ENCODE results near the gene C18orf54. TPM values are rescaled to one million over a fixed set of nuclear protein-coding genes. Genes with fewer than 3 reads are reported as not detected.

The C18orf54 gene
- total RNA-seq, 1 experiment from 2014 or later, result 5.1 TPM

GRCh38 chr18:54389143-54389505 lies 31.4 kb downstream of the C18orf54 start:
- H3K27ac ChIP-seq (ENCODE audit: low read length), result peak overlapping the region; percentile 89
- H3K4me3 ChIP-seq (ENCODE audit: low read length), result peak overlapping the region; percentile 30; the same call in 1 of the 2 replicates

GRCh38 chr18:54390838-54391237 lies 33.1 kb downstream of the C18orf54 start:
- Histone ChIP-seq H3K79me2 (ENCODE audit: low read length) (no peaks in the 10 kb centered on the region), H3K4me3 (ENCODE audit: low read length) (no peak overlapping the region), H2AFZ (ENCODE audit: low read length) (peak overlapping the region; percentile 41; the same call in 1 of the 2 replicates), H3K36me3 (ENCODE audit: low read depth, low read length) (no peaks in the 10 kb centered on the region), H3K4me1 (ENCODE audit: insufficient read depth, low read length) (peaks cover 30% of the 10 kb centered on the region), H3K9ac (ENCODE audit: low read length) (no peak overlapping the region), H3K9me3 (ENCODE audit: low read length) (no peaks in the 10 kb centered on the region), H3F3A (ENCODE audit: low read length, unreplicated experiment) (no peaks in the 10 kb centered on the region), H3K4me2 (ENCODE audit: low read length) (no peak overlapping the region), H4K20me1 (ENCODE audit: low read length) (no peaks in the 10 kb centered on the region), H3K9me2 (replicated peaks; ENCODE audit: low read length) (no peaks in the 10 kb centered on the region), H3K27me3 (ENCODE audit: low read length) (no peaks in the 10 kb centered on the region), H3K27ac (ENCODE audit: low read length) (no peak overlapping the region)
- TF ChIP-seq CTCF (conservative IDR thresholded peaks at IDR 0.05; ENCODE audit: low read depth, low read length), result no peak
- TF ChIP-seq EZH2phosphoT487 (IDR thresholded peaks at IDR 0.05; ENCODE audit: borderline replicate concordance, low read length), result no peak
- no peak for TF ChIP-seq EZH2 (IDR thresholded peaks at IDR 0.05; ENCODE audit: low read length, unreplicated experiment)
- CTCF ChIA-PET, result no interaction called here
- DNase-seq, result no peak
- POLR2A ChIA-PET (ENCODE audit: unreplicated experiment), result no interaction called here
- BruUV-seq (replicated peaks), result no TSS peak
- no peak for ATAC-seq
- intact Hi-C loops (cut with micrococcal nuclease), result loop anchor here (5.0 kb wide), 1 partner anchor 34 kb away; the partner anchor contains the start of genes C18orf54 and STARD6

More at GRCh38 chr18:54389143-54389505, 31.4 kb downstream of the C18orf54 start:
- intact Hi-C loops (cut with micrococcal nuclease), result no loop called here
- BruUV-seq (replicated peaks), result no TSS peak
- Histone ChIP-seq H3K36me3 (ENCODE audit: low read depth, low read length) (no peaks in the 10 kb centered on the region), H2AFZ (ENCODE audit: low read length) (no peak overlapping the region; the same call in 1 of the 2 replicates), H3K9ac (ENCODE audit: low read length) (no peak overlapping the region), H3F3A (ENCODE audit: low read length, unreplicated experiment) (no peaks in the 10 kb centered on the region), H4K20me1 (ENCODE audit: low read length) (no peaks in the 10 kb centered on the region), H3K27me3 (ENCODE audit: low read length) (no peaks in the 10 kb centered on the region), H3K79me2 (ENCODE audit: low read length) (no peaks in the 10 kb centered on the region), H3K4me1 (ENCODE audit: insufficient read depth, low read length) (peaks cover 30% of the 10 kb centered on the region), H3K4me2 (ENCODE audit: low read length) (peak overlapping the region; percentile 75), H3K9me3 (ENCODE audit: low read length) (no peaks in the 10 kb centered on the region), H3K9me2 (replicated peaks; ENCODE audit: low read length) (no peaks in the 10 kb centered on the region)
- TF ChIP-seq CTCF (conservative IDR thresholded peaks at IDR 0.05; ENCODE audit: low read depth, low read length) (no peak), EZH2phosphoT487 (IDR thresholded peaks at IDR 0.05; ENCODE audit: borderline replicate concordance, low read length) (no peak), EZH2 (IDR thresholded peaks at IDR 0.05; ENCODE audit: low read length, unreplicated experiment) (no peak)
- DNase-seq (peak; percentile 51), ATAC-seq (peak; percentile 8)
- ChIA-PET POLR2A (ENCODE audit: unreplicated experiment) (interaction anchor here (0.6 kb wide), 1 partner anchor 32 kb away, joined by 4 read pairs; the partner anchor contains the start of genes C18orf54 and STARD6), CTCF (interaction anchor here (0.7 kb wide), 1 partner anchor 240 kb away, joined by 4 read pairs; no protein-coding TSS in a partner anchor)

GRCh38 chr18:54392543-54393023 lies 34.9 kb downstream of the C18orf54 start:
- CTCF ChIA-PET, result interaction anchor here (0.5 to 1.0 kb wide), 3 partner anchors 49 to 236 kb away, joined by 3 to 5 read pairs (median 4); no protein-coding TSS in a partner anchor
- no peaks in the 10 kb centered on the region for H3F3A ChIP-seq (ENCODE audit: low read length, unreplicated experiment)
- H3K4me3 ChIP-seq (ENCODE audit: low read length), result no peak overlapping the region
- no peaks in the 10 kb centered on the region for H3K9me3 ChIP-seq (ENCODE audit: low read length)
- H3K4me2 ChIP-seq (ENCODE audit: low read length), result no peak overlapping the region
- no peaks in the 10 kb centered on the region for H3K9me2 ChIP-seq (replicated peaks; ENCODE audit: low read length)
- no peaks in the 10 kb centered on the region for H3K79me2 ChIP-seq (ENCODE audit: low read length)
- no peak overlapping the region for H3K27ac ChIP-seq (ENCODE audit: low read length)
- peak; percentile 27 for ATAC-seq
- TF ChIP-seq CTCF (conservative IDR thresholded peaks at IDR 0.05; ENCODE audit: low read depth, low read length) (peak; percentile 76), EZH2phosphoT487 (IDR thresholded peaks at IDR 0.05; ENCODE audit: borderline replicate concordance, low read length) (no peak)
- no peaks in the 10 kb centered on the region for H4K20me1 ChIP-seq (ENCODE audit: low read length)
- no peak overlapping the region for H3K9ac ChIP-seq (ENCODE audit: low read length)
- intact Hi-C loops (cut with micrococcal nuclease), result loop anchor here (2.0 to 5.0 kb wide), 5 partner anchors 35 to 278 kb away; partner anchors contain the start of genes C18orf54 and STARD6
- POLR2A ChIA-PET (ENCODE audit: unreplicated experiment), result interaction anchor here (0.6 kb wide), 1 partner anchor 938 kb away, joined by 3 read pairs; no protein-coding TSS in a partner anchor
- no peaks in the 10 kb centered on the region for H3K27me3 ChIP-seq (ENCODE audit: low read length)
- peak; percentile 90 for DNase-seq
- H3K36me3 ChIP-seq (ENCODE audit: low read depth, low read length), result no peaks in the 10 kb centered on the region
- no TSS peak for BruUV-seq (replicated peaks)
- peaks cover 25% of the 10 kb centered on the region for H3K4me1 ChIP-seq (ENCODE audit: insufficient read depth, low read length)
- no peak overlapping the region for H2AFZ ChIP-seq (ENCODE audit: low read length)
